Activated naive CD8-positive, alpha-beta T cell treated with anti-CD3 and anti-CD28 coated beads, Interleukin-2, amount 50 U/mL, for 24 hours (primary cell): ENCODE results near the gene MYO1B.
A peak's percentile ranks its signal among the peaks of the same experiment; 100 is the strongest.

ENCODE experiments used
- ATAC-seq: fragments of 150-1000 bp; cut with Tn5 transposase; one replicate; pipeline ENCODE4 v1.10.0; 2021
- DNase-seq: peaks from one replicate; pipeline ENCODE4 v3.0.0; 2021
- H3K27ac Mint-ChIP-seq: one replicate; pipeline ENCODE4 v1.8.0; 2021; ENCODE audit warnings: mild to moderate bottlenecking, mixed read lengths
- H3K27me3 Mint-ChIP-seq: one replicate; pipeline ENCODE4 v1.8.0; 2021; ENCODE audit warnings: mixed read lengths
- H3K36me3 Mint-ChIP-seq: one replicate; pipeline ENCODE4 v1.8.0; 2021; ENCODE audit warnings: low read depth, mixed read lengths
- H3K4me1 Mint-ChIP-seq: one replicate; pipeline ENCODE4 v1.8.0; 2021; ENCODE audit warnings: mixed read lengths
- H3K4me3 Mint-ChIP-seq: one replicate; pipeline ENCODE4 v1.8.0; 2021; ENCODE audit warnings: mild to moderate bottlenecking, moderate library complexity, mixed read lengths
- H3K9me3 Mint-ChIP-seq: one replicate; pipeline ENCODE4 v1.8.0; 2021; ENCODE audit warnings: mixed read lengths

MYO1B gene

DNA sequence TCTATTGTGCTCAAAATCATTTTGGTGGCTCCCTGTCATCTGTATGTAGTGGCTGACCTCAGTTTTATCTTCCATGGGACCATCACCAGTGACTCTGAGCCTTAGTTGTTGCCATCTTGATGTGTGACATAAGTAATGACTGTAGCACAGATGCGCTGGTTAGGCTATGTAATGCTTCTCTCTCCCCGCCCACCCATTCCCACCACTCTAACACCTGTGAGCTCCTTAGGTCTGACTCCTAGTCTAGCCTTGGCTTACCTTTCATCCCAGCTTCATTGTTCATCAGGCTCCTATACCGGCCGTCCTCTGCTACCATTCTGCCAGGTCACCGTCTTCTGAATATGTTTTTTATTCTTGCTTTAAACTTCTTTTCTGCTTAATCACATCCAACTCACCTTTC lies 17.2 kb downstream of the MYO1B start:
- Mint-ChIP-seq H3K9me3 (no peaks in the 10 kb centered on the region), H3K36me3 (no peaks in the 10 kb centered on the region), H3K27me3 (no peaks in the 10 kb centered on the region), H3K4me3 (no peak overlapping the region), H3K27ac (no peak overlapping the region), H3K4me1 (peaks cover 9% of the 10 kb centered on the region)
- no peak for DNase-seq
- ATAC-seq = no peak

DNA sequence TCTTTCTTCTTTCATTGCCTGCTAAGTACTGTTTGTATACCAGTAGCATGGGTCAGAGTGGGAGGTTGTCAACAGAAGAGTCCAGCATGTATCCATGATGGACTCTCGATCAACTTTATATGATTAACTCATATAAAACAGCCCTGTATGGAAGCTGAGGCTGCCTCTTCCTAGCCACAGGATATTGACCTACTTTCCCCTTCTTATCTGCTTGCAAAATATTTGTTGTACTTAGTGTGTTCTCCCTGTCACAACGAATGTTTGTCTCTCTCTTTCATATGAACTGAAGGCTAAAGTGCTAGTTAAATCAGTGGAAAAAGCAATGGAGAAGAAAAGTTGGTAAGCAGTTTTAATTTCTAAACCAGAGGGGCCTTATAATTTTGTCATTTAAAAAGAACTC lies 17.8 kb downstream of the MYO1B start:
- H3K4me1 Mint-ChIP-seq = peaks cover 9% of the 10 kb centered on the region
- no peaks in the 10 kb centered on the region for H3K9me3 Mint-ChIP-seq
- no peaks in the 10 kb centered on the region for H3K27me3 Mint-ChIP-seq
- DNase-seq (no peak), ATAC-seq (no peak)
- H3K36me3 Mint-ChIP-seq = no peaks in the 10 kb centered on the region
- no peak overlapping the region for H3K27ac Mint-ChIP-seq
- H3K4me3 Mint-ChIP-seq = no peak overlapping the region

DNA sequence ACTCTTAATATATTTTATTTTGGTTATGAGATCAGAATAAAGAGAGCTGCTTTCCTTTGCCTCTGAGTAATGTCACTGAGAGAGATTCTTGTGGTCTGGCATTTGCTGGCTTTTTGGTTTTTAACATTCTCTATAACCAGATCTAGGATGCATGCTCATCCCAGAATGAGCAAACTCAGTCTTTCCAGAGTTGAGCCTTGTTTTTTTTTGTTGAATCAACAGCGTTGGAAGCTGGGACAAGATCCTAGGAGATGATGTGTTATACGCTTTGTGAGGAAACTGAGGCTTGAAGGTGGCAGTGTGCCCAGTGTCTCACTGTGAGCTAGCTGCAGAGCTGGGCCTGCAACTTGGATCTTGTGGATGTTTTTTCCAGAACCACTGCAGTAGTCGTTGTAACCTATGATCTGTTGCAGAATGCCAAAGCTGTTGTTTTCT lies 19.5 kb downstream of the MYO1B start:
- no peak for DNase-seq
- ATAC-seq = peak; percentile 78
- no peaks in the 10 kb centered on the region for H3K36me3 Mint-ChIP-seq
- H3K4me1 Mint-ChIP-seq = peaks cover 9% of the 10 kb centered on the region
- H3K9me3 Mint-ChIP-seq = no peaks in the 10 kb centered on the region
- H3K27me3 Mint-ChIP-seq = peaks cover under 1% of the 10 kb centered on the region
- H3K4me3 Mint-ChIP-seq = no peak overlapping the region
- no peak overlapping the region for H3K27ac Mint-ChIP-seq

DNA sequence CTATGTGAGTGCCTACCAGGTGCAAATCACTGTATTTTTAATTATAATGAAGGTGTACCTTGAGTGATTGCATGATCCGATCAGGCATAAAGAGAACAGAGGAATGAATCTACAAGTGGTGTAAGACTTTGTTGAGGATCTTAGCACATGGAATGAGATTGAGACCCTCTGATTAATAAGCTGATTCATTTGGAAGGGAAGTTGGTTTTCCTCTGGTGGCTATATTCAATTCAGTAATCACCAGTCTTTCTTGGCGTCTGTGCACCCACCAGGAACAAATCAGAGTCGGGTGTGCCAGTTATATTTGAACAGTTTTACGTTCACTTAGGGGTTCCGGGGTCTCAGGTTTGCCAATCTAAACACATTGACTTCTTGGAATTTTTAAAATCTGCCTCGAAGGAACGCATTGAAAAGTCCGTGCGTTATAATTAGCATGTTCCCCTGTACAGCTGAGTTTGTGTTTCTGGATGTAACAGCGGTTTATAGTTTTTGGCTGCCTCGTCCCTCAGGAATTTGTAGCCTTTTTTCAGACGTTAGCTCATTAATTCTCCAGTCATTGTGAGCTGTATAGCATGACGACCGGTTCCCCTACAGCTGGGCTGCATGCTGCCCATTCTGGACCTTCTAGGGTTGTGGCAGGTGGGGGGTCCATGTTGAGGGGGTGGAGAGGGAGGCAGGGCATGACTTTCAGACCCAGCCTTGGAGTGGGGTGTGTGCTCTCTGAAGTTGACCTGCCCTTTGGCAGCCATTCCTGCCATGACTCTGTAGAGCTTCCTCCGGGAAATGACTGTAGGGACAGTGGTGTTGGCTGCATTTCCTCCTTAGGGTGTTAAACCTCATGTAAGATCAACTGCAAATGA lies 20.3 kb downstream of the MYO1B start:
- Mint-ChIP-seq H3K36me3 (no peaks in the 10 kb centered on the region), H3K27ac (no peak overlapping the region), H3K4me1 (peaks cover 9% of the 10 kb centered on the region), H3K9me3 (no peaks in the 10 kb centered on the region), H3K4me3 (no peak overlapping the region), H3K27me3 (peaks cover 2% of the 10 kb centered on the region)
- ATAC-seq (no peak), DNase-seq (no peak)

DNA sequence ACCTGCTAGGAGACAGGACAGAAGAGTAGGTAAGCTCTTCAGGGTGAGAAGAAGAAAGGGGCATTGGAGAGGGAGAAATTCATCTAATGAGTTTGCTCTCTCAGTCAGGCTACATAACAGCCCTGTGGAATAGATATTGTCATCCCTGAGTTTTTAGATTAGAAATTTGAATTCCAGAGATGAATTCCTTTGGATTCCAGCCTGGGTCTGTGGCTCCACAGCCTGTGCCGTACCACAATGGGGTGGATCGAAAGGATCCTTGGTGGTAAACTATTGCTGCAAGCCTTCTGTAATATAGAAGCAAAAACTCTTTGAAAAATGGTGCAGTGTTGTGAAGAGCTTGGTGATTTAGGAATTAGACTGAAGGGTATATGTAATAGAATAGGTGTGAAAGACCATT lies 21.0 kb downstream of the MYO1B start:
- H3K27me3 Mint-ChIP-seq = peaks cover 2% of the 10 kb centered on the region
- H3K36me3 Mint-ChIP-seq = no peaks in the 10 kb centered on the region
- no peak for ATAC-seq
- H3K9me3 Mint-ChIP-seq = no peaks in the 10 kb centered on the region
- no peak overlapping the region for H3K4me3 Mint-ChIP-seq
- peaks cover 13% of the 10 kb centered on the region for H3K4me1 Mint-ChIP-seq
- DNase-seq = no peak
- no peak overlapping the region for H3K27ac Mint-ChIP-seq

DNA sequence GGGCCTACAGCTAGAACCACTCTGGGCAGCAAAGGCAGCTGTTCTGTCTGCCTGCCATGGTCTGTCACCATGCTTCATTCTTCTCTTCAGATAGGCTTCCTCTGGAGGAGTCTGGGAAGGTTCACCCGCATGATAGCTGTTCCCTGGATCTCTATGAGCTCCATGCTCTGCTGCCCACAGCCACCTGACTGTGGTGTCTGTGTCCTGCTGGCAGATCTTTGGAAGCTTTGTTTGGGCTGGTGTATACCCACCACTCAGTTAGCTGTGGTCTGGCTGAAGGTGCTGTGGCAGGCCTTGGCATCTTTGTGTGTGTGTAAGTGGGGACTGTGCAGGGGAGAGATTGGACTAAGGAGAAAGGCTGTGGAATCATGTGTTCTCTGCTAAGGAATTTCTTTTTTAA lies 23.4 kb downstream of the MYO1B start:
- Mint-ChIP-seq H3K9me3 (no peaks in the 10 kb centered on the region), H3K4me1 (peaks cover 15% of the 10 kb centered on the region), H3K27ac (no peak overlapping the region), H3K4me3 (no peak overlapping the region), H3K27me3 (peaks cover 2% of the 10 kb centered on the region), H3K36me3 (no peaks in the 10 kb centered on the region)
- no peak for DNase-seq
- ATAC-seq = no peak

DNA sequence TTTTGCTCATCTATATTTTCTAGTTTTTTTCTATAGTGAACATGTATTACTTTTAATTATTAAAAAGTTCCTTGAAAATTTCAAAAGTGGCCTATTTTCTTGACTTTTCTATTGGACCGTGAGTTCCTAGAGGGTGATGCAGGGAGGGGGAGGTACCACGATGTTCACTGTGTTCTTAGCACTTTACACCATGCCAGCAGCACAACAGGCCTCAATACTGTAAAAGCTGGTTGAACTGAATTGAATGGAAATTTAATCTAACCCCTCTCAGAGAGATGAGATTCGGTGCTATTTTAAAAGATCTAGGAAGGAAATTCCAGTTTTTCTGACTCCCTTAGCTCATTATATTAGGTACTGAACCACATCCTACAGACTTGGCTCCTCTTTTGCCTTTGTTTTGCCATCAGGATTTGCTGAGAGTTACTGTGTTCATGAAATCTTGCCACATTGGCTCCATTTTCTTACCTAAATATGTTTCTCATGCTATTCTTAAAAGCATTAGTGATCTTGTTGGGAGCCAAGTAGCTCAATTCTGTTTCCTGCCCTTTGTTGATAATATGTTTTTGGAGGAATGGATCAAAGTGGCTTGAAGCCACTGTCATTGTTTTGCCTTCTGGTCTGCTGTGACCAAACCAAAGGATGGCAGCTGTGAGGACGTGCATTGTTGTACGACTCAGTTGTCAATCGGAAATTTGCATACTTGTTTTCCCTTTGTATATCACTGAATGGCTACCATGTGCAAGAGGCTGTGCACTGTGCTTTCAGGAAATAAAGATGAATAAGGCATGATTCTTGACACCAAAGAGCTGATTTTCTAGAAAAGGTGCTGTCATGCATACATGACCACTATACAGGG lies 25.3 kb downstream of the MYO1B start:
- no peak overlapping the region for H3K27ac Mint-ChIP-seq
- peak; percentile 49 for ATAC-seq
- no peak for DNase-seq
- no peaks in the 10 kb centered on the region for H3K36me3 Mint-ChIP-seq
- no peaks in the 10 kb centered on the region for H3K9me3 Mint-ChIP-seq
- peaks cover 2% of the 10 kb centered on the region for H3K27me3 Mint-ChIP-seq
- H3K4me1 Mint-ChIP-seq = peaks cover 9% of the 10 kb centered on the region
- H3K4me3 Mint-ChIP-seq = no peak overlapping the region

DNA sequence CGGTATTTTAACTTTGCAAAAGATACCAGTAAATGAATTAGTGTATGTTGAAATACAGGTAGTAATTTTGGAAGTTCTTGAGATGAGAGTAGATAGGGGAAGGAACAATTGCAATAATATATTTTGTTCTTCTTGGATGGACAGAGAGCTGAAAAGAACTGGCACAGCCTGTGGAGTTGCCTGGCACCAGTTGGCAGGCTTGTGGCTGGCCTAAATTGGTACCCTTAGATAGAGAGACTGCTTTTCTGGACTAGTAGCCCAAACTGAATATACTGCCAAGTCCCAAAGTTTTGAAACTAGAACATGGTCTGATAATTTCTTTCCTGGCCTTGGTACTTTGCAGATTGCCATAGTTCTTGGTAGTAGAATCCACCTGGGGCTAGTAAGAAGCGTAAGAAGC lies 26.9 kb downstream of the MYO1B start:
- ATAC-seq (no peak), DNase-seq (no peak)
- H3K27ac Mint-ChIP-seq = no peak overlapping the region
- H3K4me1 Mint-ChIP-seq = peaks cover 9% of the 10 kb centered on the region
- no peak overlapping the region for H3K4me3 Mint-ChIP-seq
- no peaks in the 10 kb centered on the region for H3K36me3 Mint-ChIP-seq
- H3K9me3 Mint-ChIP-seq = no peaks in the 10 kb centered on the region
- peaks cover 2% of the 10 kb centered on the region for H3K27me3 Mint-ChIP-seq

DNA sequence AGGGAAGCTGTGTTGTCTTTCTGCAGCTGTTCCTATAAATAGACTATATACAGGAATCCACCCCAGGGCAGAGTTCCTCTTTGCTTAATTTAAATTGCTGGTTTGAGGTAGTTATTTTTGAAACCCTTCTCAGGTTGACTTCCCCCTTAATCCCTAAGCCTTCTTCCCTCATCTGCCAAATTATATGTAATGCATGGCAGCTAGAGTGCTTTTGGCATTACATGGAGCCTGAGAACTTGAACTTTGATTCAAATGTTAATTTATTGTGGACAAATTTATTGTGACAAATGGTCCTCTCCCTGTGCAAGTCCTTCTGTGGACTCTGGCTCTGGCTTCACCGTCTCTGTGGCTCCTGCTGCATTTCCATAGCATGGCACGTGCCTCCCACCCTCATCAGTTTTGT lies 29.2 kb downstream of the MYO1B start:
- Mint-ChIP-seq H3K36me3 (peaks cover 4% of the 10 kb centered on the region), H3K4me1 (peaks cover 11% of the 10 kb centered on the region), H3K9me3 (no peaks in the 10 kb centered on the region), H3K27me3 (peaks cover 2% of the 10 kb centered on the region), H3K27ac (peak overlapping the region; percentile 6), H3K4me3 (no peak overlapping the region)
- no peak for DNase-seq
- ATAC-seq = no peak

DNA sequence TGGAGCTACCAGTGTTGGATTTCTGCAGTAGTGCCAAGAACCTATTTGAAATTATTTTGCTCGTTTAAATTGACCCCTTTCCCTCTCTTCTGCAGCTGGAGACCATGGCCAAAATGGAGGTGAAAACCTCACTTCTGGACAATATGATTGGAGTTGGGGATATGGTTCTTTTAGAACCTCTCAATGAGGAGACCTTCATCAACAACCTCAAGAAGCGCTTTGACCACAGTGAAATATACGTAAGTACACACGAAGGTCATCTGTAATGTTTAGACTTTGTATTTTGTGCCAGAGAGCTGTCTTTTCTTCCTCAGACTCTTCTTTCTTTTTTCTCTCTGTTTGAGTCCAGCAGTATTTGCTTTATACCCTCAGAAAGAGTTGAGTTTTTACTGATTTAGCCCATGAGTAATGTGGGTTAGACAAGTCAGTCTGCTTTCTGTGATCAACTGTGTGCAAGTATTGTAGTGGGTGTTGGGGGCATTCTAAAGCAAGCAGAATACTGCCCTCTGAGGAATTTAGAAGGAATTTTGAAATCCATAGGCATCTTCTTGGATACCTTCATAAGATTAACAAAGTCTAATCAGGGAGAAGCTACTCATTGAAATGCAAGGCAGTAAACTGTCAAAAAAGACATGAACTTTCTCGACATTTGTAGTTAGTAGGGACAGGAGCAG lies 31.7 kb downstream of the MYO1B start:
- DNase-seq (no peak), ATAC-seq (no peak)
- Mint-ChIP-seq H3K27ac (no peak overlapping the region), H3K9me3 (no peaks in the 10 kb centered on the region), H3K36me3 (peaks cover 4% of the 10 kb centered on the region), H3K27me3 (no peaks in the 10 kb centered on the region), H3K4me1 (peaks cover 7% of the 10 kb centered on the region), H3K4me3 (no peak overlapping the region)

DNA sequence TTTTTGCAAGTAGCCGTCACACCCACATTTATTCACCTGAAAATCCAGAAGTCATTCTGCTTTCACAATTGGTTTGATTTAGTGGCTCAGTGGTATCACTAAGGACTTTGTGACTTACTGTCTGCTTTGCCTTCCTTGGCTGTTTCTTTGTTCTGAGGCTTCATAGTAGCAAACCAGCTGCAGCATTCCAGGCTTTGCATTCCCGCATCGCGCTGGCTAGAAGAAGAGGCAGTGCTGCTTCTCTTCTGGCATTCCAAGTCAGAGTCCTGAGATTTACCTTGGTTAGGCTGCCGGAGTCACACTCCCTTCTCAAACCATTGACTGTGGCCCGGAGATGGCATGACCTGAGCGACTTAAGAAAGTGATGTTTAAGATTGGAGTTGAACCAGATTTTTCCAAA lies 35.1 kb downstream of the MYO1B start:
- DNase-seq (no peak), ATAC-seq (no peak)
- Mint-ChIP-seq H3K4me3 (no peak overlapping the region), H3K9me3 (no peaks in the 10 kb centered on the region), H3K27me3 (no peaks in the 10 kb centered on the region), H3K27ac (no peak overlapping the region), H3K4me1 (peaks cover 2% of the 10 kb centered on the region), H3K36me3 (peaks cover 7% of the 10 kb centered on the region)

DNA sequence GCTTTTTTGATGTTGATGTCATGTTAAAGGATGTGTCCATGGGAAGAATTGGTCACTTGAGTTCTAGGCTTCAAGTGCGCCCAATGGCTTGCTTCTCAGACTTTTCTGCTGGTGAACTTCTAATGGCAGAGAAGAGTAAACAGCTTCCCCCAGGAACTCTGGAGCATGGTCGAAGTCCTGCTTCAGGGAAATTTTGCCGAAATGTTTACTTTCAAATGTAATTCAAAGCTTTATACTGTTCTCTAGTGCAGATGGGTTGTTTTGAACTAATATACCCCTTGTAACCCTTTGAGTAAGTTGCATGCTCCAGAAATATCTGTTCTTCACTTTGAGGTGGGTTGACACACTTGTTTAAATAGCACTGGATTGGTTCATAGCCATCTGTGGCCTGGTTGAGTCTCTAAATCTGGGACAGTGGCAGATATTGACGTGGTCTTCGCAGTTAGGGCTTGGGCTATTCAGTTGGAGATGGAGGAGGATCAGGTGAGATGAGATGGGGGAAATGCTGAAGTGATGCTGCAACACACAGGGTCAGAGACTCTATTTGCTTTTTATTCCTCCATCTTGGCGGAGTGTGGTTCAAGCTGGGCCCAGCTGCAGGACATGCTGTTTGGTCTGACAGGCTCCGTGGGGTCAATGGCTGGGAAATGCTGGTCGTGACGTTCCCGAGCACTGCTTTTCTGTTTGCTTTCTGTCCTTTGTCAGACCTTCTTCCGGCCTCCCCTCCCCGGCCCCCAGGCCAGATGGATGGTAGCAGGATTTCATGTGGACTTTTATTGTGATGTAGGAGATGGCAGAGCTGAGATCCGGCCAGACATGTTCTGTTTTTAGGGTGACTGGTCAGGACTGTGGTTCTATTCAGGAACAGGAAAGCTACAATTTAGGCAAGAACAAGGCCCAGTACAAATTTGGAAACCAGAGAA lies 35.9 kb downstream of the MYO1B start:
- Mint-ChIP-seq H3K27me3 (no peaks in the 10 kb centered on the region), H3K9me3 (no peaks in the 10 kb centered on the region), H3K36me3 (peaks cover 7% of the 10 kb centered on the region), H3K27ac (no peak overlapping the region), H3K4me1 (peaks cover 2% of the 10 kb centered on the region), H3K4me3 (no peak overlapping the region)
- ATAC-seq (no peak), DNase-seq (no peak)

DNA sequence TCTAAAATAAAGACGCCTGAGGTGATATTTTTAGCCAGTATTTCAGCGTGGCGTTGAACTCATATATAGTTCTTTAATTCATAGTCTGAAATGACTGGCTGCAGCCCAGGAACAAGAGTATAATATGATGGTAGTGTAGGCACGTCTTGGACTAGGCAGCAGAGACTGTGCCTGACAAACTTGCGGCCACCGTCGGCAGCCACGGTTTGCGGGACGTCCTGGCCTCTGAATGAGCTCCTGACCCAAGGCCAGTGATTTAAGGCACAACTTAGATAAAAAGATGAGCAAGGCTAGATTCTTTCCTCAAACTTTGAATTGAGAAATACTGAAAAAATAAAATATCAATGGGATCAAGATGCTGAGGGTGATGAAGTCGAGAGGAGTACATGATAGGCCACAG lies 40.0 kb downstream of the MYO1B start:
- no peak for DNase-seq
- no peaks in the 10 kb centered on the region for H3K9me3 Mint-ChIP-seq
- no peak for ATAC-seq
- H3K36me3 Mint-ChIP-seq = peaks cover 3% of the 10 kb centered on the region
- H3K27ac Mint-ChIP-seq = no peak overlapping the region
- no peaks in the 10 kb centered on the region for H3K4me1 Mint-ChIP-seq
- H3K27me3 Mint-ChIP-seq = no peaks in the 10 kb centered on the region
- no peak overlapping the region for H3K4me3 Mint-ChIP-seq

DNA sequence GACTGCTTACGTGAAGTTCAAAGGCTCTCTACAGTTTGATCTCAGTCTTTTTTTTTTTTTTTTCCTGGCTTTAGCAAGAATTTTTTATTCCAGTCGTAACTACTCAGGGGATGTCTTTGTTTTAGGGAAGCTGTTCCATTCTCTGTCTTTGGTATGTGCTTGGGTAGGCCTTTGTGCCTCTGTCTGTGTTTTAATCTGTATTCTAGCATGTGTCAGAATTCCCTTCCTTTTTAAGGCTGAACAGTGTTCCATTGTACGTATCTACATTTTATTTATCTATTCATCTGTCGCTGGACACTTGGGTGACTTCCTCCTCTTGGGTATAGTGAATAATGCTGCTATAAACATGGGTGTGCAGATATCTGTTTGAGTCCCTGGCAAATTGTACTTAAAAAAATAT lies 42.6 kb downstream of the MYO1B start:
- H3K4me1 Mint-ChIP-seq = no peaks in the 10 kb centered on the region
- peaks cover 3% of the 10 kb centered on the region for H3K36me3 Mint-ChIP-seq

More for the DNA sequence above, 42.6 kb downstream of the MYO1B start:
- Mint-ChIP-seq H3K27ac (no peak overlapping the region), H3K4me3 (no peak overlapping the region), H3K27me3 (no peaks in the 10 kb centered on the region), H3K9me3 (no peaks in the 10 kb centered on the region)
- DNase-seq (no peak), ATAC-seq (no peak)
